ENCODE measurements around the gene NPAS3. TPM values are rescaled to one million over a fixed set of nuclear protein-coding genes. Genes with fewer than 3 reads are reported as not detected.

NPAS3 gene
- total and polyA plus RNA-seq, 2 of the 8 experiments (the other 6 are each of a cell fraction or from before 2014, with no cell fraction given), result 0.11 to 0.60 TPM

- Histone ChIP-seq H2BK12ac (ENCODE audit: low read depth, low read length) (no peak overlapping the region), H3K9ac (replicated peaks in 1 of 4; ENCODE audit: extremely low read depth in 1 of 4, low read depth in 3 of 4, low read length in 3 of 4) (no peak overlapping the region), H3K4me3 (ENCODE audit: extremely low read depth in 1 of 4, insufficient read depth in 2 of 4, low read depth in 3 of 4, low read length in 4 of 4) (no peak overlapping the region), H3K23me2 (ENCODE audit: low read depth, low read length) (no peaks in the 10 kb centered on the region), H2AFZ (ENCODE audit: low read length) (no peak overlapping the region), H3K79me1 (ENCODE audit: low read depth, low read length) (no peaks in the 10 kb centered on the region), H4K91ac (replicated peaks; ENCODE audit: insufficient read length, low read length) (no peak overlapping the region), H3K79me2 (ENCODE audit: control insufficient read depth in 1 of 2, insufficient read depth in 2 of 2, low read length in 2 of 2) (no peaks in the 10 kb centered on the region), H2BK120ac (replicated peaks; ENCODE audit: low read depth, low read length) (no peak overlapping the region), H4K8ac (ENCODE audit: extremely low read depth, insufficient read depth, low read length) (no peak overlapping the region), H4K5ac (ENCODE audit: insufficient read length, low read depth, low read length) (no peak overlapping the region), H3K9me3 (ENCODE audit: insufficient read depth in 2 of 2, low read depth in 1 of 2, low read length in 1 of 2) (no peaks in the 10 kb centered on the region), H2BK20ac (ENCODE audit: low read length) (no peak overlapping the region), H3K27me3 (replicated peaks in 1 of 4; ENCODE audit: control insufficient read depth in 3 of 4, extremely low read depth in 1 of 4, insufficient read depth in 3 of 4, low read length in 3 of 4) (no peaks in the 10 kb centered on the region), H3K4me2 (ENCODE audit: insufficient read depth in 1 of 2, low read depth in 2 of 2, low read length in 2 of 2) (no peak overlapping the region), H4K20me1 (replicated peaks in 1 of 2; ENCODE audit: control insufficient read depth in 1 of 2, insufficient read depth in 2 of 2, low read length in 2 of 2) (no peaks in the 10 kb centered on the region), H3K14ac (ENCODE audit: insufficient read length) (no peak overlapping the region), H2BK5ac (ENCODE audit: low read depth, low read length) (no peak overlapping the region), H2AK5ac (ENCODE audit: low read depth, low read length) (no peak overlapping the region), H3K36me3 (ENCODE audit: control insufficient read depth in 2 of 4, insufficient read depth in 4 of 4, low read length in 3 of 4) (no peaks in the 10 kb centered on the region), H2BK15ac (ENCODE audit: low read length) (no peak overlapping the region), H3K4ac (replicated peaks; ENCODE audit: insufficient read length, low read depth, low read length) (no peak overlapping the region), H3K18ac (ENCODE audit: extremely low read depth, low read length) (no peak overlapping the region), H3K27ac (ENCODE audit: low read depth, low read length) (no peak overlapping the region), H3K23ac (ENCODE audit: insufficient read length) (no peak overlapping the region), H3K4me1 (replicated peaks in 1 of 4; ENCODE audit: control insufficient read depth in 3 of 4, insufficient read depth in 4 of 4, low read length in 3 of 4) (no peaks in the 10 kb centered on the region), H3K56ac (replicated peaks; ENCODE audit: insufficient read length, low read depth, low read length) (no peak overlapping the region)
- ChIA-PET POLR2A (ENCODE audit: partially characterized antibody) (no interaction called here), CTCF (ENCODE audit: partially characterized antibody) (no interaction called here)
- no peak for DNase-seq (ENCODE audit: low read depth in 1 of 2, low spot score in 2 of 2)
- WGBS, 2 experiments (ENCODE audit: extremely low coverage in 1 of 2, insufficient coverage in 1 of 2, insufficient read length in 1 of 2, insufficient replicate concordance in 2 of 2, low coverage in 1 of 2, low lambda C conversion rate in 2 of 2, missing lambda C conversion rate in 1 of 2), result 89% methylated on average over 4 of the region's 4 CpGs; no CpG with 5 or more reads in 1 of the 2 experiments
- FAIRE-seq, result no peak
- TF ChIP-seq PHF8 (conservative IDR thresholded peaks at IDR 0.05; ENCODE audit: low read depth, low read length), result no peak
- TF ChIP-seq CHD2 (IDR thresholded peaks at IDR 0.05; ENCODE audit: low read length), result no peak
- TF ChIP-seq SIN3A (conservative IDR thresholded peaks at IDR 0.05 in 1 of 2, IDR thresholded peaks at IDR 0.05 in 1 of 2; ENCODE audit: low read depth in 1 of 2, low read length in 2 of 2), result no peak
- TF ChIP-seq POU5F1 (IDR thresholded peaks at IDR 0.05; ENCODE audit: low read depth, low read length), result no peak
- TF ChIP-seq GTF2F1 (IDR thresholded peaks at IDR 0.05; ENCODE audit: borderline replicate concordance, low read depth, low read length), result no peak
- TF ChIP-seq SIRT6 (IDR thresholded peaks at IDR 0.05; ENCODE audit: low read length), result no peak
- TF ChIP-seq ATF3 (IDR thresholded peaks at IDR 0.05; ENCODE audit: insufficient read depth, low read depth, low read length), result no peak
These were observed 573.4 kb downstream of the NPAS3 start for GRCh38 chr14:33511851-33512640.

All from H1 (cell line).